A549 (cell line): Measurements from ENCODE around the gene CEPT1.

Source experiments
- CTCF ChIP-seq: fragments of >200 bp; sonication (Bioruptor Twin); formaldehyde crosslinking; IDR thresholded peaks from 3 replicates; pipeline ENCODE4 v1.5.1; 2016
- KDM1A ChIP-seq: fragments of 200-600 bp; sonication (generic); IDR thresholded peaks from 2 replicates; pipeline ENCODE4 v1.6.1; 2016; ENCODE audit warnings: low read depth, mild to moderate bottlenecking

GRCh38 chr1:111101854-111102642 is 38.0 kb upstream of the CEPT1 start:
- TF ChIP-seq CTCF (no peak), KDM1A (no peak)
